LHCN-M2 (cell line): ENCODE measurements around the gene ADARB2. TPM values are rescaled to one million over a fixed set of nuclear protein-coding genes. Genes with fewer than 3 reads are reported as not detected.
"Not testable (repeated sequence)": the region's sequence is repeated elsewhere in the genome, so short reads cannot be mapped to it uniquely, and the experiment has no call there.

Experiments used
- DNase-seq: peaks from one replicate; pipeline ENCODE4 v3.0.0-alpha.2; 2012; ENCODE audit warnings: low read depth
- total RNA-seq: library from RNA; depleted of rRNA; stranded (reverse); fragments of >200 nt; gene quantifications from 2 replicates; pipeline ENCODE4 v1.2.3, GENCODE V29; 2014

Gene ADARB2
- total RNA-seq, 1 experiment from 2014 or later = 0.11 TPM

DNA sequence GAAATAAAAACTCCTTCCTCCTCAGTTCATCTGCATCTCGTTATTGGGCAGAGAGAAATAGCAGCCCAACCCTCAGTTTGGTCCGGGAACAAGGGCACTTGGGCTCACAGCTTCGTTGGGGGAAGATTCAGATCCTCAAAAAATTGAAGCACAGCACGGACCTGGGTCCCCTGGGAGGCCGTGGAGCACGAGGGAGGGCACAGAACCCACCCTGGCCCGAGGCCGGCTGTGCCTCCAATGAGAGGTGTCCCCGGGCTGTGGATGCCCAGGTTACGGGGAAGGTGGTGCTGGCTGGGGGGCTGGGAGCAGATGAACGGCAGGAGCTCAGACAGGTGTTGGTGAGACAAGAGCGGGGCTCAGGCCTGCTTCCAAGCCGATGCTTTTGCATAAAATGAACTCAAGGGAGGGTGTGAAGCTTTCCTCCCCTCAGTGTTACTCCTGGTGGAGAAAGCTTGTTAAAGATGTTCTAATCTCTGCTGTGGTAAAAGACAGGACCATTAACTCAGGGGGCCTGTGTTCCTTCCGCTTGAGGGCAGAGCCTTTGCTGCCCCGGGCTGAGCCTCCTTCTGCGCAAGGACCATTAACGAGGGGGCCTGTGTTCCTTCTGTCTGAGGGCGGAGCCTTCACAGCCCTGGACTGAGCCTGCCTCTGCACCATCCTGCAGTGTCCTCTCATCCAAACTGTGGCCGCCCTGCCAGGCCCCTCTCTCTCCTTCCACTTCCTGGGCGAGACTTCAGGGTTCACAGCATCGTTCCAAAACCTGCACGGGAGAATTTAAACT is 302.2 kb downstream of the ADARB2 start:
- DNase-seq = no peak

DNA sequence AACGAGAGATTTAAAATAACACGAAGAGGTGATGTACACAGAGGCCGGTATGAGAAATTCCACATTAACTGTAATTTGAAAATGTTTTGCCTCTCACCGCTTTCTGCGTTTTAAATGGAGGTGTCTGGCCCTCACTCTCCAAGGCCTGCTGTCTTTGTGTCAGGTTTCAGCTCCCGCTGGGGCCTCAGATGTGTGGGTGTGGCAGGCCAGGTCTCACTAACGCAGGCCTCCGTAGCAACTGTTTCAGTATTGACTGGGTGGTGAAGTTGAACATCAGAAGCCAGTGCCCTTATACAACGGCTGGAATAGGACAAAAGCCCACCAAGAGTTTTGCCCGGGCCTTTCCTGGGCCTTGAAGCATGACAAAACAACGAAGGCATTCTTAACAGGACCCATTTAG is 303.1 kb downstream of the ADARB2 start:
- DNase-seq = no peak

- DNase-seq = no peak
These were observed 305.2 kb downstream of the ADARB2 start for GRCh38 chr10:1432161-1432560.

- no peak for DNase-seq
These were observed 306.1 kb downstream of the ADARB2 start for GRCh38 chr10:1431229-1431628.

DNA sequence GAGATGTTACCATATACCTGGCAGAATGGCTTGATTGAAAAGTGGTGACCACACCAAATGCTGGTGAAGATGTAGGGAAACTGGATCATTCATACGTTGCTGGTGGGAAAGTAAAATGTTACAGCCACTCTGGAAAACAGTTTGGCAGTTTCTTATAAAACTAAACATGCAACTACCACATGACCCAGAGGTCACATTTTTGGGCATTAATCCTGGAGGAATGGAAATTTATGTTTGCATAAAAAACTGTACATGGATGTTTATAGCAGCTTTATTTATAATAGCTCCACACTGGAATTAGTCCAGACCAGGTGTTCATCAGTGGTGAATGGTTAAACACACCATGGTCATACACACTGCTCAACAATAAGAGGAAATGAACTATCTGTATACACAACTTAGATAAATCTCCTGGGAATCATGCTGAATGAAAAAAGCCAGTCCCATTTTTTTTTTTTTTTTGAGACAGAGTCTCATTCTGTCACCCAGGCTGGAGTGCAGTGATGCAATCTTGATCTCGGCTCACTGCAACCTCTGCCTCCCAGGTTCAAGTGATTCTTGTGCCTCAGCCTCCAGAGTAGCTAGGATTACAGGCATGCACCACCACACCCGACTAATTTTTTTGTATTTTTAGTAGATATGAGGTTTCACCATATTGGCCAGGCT is 309.7 kb downstream of the ADARB2 start:
- DNase-seq = not testable (repeated sequence)

DNA sequence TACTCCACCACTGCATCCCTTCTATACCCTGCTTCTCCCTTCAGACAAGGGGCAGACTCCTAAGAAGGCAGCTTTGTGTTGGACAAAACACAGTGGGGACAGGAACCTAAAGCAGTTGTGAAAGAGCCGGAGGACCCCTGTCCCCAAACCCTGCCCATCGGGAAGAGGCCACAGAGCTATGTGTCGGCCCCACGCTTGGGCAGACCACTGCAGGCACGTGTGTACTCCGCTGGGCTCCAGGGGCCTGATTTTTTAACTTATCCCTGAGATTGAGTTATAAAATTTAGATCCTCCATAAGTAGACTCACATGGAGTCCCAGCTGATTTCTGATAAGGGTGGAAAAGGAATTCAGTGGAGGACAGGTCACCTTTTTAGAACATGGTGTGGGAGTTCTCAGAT is 310.5 kb downstream of the ADARB2 start:
- DNase-seq = no peak

DNA sequence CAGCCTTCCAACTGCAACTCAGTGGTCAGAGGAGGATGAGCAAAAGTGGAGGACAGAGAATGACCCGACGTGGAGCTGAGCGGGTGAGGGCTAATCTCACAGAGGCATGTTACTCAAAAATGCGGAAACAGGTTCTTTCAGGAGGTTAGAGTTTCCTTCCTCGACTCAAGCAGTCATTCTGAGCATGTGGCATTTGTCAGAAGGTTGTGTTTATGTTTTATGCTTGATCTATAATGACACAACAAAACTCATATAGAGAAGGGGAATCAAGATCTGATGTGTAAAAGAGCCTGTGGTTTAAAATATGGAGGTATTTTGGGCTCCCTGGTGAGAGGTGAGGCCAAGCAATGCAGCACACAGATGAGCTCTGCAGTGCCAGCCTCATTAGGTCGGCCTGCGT is 311.4 kb downstream of the ADARB2 start:
- DNase-seq = no peak

DNA sequence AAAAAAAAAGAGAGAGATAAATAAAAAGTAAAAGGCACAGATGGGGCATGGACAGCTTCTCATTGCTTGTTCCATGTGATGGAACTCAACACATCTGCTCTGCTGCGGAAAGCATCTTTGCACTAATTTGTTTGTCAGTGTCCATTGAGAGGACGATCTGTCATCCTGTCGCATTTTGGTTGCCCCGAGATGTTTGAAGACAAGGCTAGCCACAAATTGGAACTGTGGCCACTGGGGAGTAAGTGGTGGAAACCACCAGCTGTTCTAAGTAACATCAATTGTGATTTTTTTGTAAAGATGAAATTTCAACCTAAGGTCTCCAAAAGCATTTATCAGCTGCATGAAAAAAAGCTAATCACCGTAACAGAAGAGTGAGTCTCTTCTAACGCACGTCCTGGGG is 312.7 kb downstream of the ADARB2 start:
- DNase-seq = no peak

DNA sequence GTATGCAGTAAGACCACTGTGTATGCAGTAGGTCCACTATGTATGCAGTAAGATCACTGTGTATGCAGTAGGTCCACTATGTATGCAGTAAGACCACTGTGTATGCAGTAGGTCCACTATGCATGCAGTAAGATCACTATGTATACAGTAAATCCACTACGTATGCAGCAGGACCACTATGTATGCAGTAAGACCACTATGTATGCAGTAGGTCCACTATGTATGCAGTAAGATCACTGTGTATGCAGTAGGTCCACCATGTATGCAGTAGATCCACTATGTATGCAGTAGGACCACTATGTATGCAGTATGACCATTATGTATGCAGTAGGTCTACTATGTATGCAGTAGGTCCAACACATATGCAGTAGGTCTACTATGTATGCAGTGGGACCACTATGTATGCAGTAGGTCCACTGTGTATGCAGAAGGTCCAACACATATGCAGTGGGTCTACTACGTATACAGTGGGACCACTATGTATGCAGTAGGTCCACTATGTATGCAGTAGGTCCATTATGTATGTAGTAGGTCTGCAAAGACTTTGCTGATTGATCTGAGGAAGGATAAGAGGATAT is 313.6 kb downstream of the ADARB2 start:
- DNase-seq = no peak

GRCh38 chr10:1422275-1422674 is 315.1 kb downstream of the ADARB2 start:
- DNase-seq = no peak

- DNase-seq = peak; percentile 2
These were observed 316.5 kb downstream of the ADARB2 start for GRCh38 chr10:1420661-1421362.

GRCh38 chr10:1419796-1420610 is 317.3 kb downstream of the ADARB2 start:
- no peak for DNase-seq

GRCh38 chr10:1418031-1418550 is 319.2 kb downstream of the ADARB2 start:
- no peak for DNase-seq

- DNase-seq = no peak
These were observed 319.8 kb downstream of the ADARB2 start for GRCh38 chr10:1417574-1417973.

DNA sequence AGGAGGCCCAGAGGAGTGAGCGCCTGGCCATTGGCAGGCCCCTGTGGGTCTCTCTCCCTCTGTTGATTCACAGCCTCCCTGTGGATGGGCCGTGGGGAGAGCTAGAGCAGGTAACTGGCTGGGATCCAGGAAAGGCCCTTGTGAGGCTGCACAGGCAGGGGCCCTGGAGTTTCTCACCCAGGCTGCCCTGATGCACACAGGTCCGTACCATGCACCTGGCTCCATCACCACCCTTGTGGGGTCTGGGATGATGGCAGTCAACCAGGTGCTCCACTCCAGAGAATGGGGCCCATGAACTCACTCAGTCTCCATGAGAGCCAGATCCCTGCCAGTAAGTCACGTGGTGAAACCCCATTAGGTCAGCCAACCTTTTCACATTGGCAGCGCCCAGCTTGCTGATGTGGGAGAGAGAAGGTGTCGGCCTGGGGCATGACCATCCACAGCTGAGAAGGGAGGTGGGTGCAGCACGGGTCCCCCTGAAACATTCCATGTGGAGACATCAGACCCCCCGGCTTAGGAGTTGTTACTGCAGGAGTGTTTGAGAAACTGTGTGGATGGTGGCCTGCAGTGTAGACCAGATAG is 320.8 kb downstream of the ADARB2 start:
- no peak for DNase-seq

GRCh38 chr10:1414893-1415292 is 322.4 kb downstream of the ADARB2 start:
- no peak for DNase-seq

- DNase-seq = not testable (repeated sequence)
These were observed 323.0 kb downstream of the ADARB2 start for GRCh38 chr10:1414346-1414745.

GRCh38 chr10:1413823-1414222 is 323.5 kb downstream of the ADARB2 start:
- DNase-seq = no peak

GRCh38 chr10:1413256-1413655 is 324.1 kb downstream of the ADARB2 start:
- DNase-seq = no peak

DNA sequence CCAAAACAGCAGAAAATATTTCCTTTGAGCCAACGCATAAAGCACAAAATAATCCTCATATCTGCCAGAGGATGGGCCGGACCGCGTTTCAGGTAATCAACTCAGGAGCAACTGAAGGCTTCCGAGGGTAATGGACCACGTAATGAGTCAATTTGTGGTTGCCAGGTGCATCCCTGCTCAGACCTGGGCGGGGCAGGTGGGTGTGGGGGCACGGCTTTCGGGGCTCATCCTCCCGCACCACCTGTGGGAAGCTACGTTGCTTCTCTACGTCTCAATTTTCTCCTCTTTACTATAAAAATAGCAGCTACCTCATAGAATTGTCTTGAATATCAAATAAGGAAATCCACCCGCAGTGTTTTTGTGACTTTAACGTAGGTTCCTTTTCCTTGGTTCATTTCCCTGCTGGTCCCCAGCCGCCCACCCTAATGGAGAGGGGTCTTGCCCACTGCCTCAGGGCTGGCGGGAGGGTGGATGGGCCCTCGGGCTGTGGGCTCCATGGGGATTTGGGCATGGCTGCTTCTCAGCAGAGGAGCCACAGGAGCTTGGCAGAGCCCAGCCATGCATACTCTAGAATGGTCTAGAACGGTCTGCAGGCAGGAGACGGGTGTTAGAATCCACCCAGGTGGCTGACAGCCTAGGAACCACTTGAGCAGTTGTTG is 324.7 kb downstream of the ADARB2 start:
- DNase-seq = no peak
